Activated T-cell treated with anti-CD3 and anti-CD28 coated beads for 4 hours (primary cell): ENCODE data around the gene ATP6V0A4.
"Not testable (repeated sequence)": the region's sequence is repeated elsewhere in the genome, so short reads cannot be mapped to it uniquely, and the experiment has no call there.

ENCODE experiments used
- DNase-seq: peaks from one replicate; pipeline ENCODE4 v3.0.0-alpha.2; 2020

ATP6V0A4 gene

GRCh38 chr7:138801256-138801655, 3.3 kb upstream of the ATP6V0A4 start:
- DNase-seq, result no peak

GRCh38 chr7:138799336-138800000, 1.5 kb upstream of the ATP6V0A4 start:
- no peak for DNase-seq

GRCh38 chr7:138798836-138799235, 840 bp upstream of the ATP6V0A4 start:
- no peak for DNase-seq

DNA sequence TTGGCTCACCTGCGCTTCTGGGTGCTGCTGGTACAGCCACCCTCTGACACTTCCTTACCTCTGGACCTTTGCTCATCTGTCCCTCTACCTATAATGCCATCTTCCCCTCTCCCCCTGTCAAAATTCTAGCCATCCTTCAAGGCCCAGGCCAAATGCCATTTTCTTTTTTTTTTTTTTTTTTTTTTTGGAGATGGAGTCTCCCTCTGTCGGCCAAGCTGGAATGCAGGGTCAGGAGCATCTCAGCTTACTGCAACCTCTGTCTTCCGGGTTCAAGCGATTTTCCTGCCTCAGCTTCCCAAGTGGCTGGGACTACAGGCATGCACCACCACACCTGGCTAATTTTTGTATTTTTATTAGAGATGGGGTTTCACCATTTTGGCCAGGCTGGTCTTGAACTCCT, 950 bp downstream of the ATP6V0A4 start:
- DNase-seq, result not testable (repeated sequence)

- no peak for DNase-seq
These were observed 1.9 kb downstream of the ATP6V0A4 start for GRCh38 chr7:138796038-138796615.

GRCh38 chr7:138785587-138786437, 12.2 kb downstream of the ATP6V0A4 start:
- DNase-seq, result no peak

DNA sequence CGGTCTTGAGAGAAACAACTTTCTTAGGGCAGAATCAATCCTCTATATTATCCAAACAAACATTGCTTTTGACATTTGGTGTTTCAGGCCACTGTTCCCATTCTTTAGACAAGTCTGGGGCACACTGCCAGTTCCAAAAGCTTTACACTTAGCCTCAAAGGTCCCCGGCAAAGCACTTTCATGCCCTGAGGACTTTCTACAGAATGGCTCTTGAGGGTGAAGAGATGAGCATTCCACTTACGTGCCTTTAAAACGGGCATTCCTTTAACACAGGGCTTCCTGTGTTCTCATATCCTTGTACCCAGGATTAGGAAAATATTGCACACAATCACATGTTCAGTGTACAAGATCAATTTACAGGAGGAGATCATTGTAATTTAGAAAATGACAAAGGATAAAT, 13.3 kb downstream of the ATP6V0A4 start:
- no peak for DNase-seq

DNA sequence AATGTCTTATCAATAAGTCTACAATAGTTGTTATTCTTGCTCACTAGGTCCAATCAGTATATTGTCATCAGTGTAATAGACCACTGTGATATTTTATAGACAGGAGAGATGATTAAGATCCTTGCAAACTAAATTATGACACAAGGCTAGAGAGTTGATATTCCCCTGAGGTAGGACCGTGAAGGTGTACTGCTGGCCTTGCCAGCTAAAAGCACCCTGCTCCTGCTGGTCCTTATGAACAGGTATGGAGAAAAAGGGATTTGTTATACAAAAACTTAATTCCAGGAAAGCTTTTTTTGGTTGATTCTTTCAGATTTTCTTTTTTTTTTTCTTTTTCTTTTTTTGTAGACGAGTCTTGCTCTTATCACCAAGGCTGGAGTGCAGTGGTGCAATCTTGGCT, 17.0 kb downstream of the ATP6V0A4 start:
- DNase-seq, result no peak

DNA sequence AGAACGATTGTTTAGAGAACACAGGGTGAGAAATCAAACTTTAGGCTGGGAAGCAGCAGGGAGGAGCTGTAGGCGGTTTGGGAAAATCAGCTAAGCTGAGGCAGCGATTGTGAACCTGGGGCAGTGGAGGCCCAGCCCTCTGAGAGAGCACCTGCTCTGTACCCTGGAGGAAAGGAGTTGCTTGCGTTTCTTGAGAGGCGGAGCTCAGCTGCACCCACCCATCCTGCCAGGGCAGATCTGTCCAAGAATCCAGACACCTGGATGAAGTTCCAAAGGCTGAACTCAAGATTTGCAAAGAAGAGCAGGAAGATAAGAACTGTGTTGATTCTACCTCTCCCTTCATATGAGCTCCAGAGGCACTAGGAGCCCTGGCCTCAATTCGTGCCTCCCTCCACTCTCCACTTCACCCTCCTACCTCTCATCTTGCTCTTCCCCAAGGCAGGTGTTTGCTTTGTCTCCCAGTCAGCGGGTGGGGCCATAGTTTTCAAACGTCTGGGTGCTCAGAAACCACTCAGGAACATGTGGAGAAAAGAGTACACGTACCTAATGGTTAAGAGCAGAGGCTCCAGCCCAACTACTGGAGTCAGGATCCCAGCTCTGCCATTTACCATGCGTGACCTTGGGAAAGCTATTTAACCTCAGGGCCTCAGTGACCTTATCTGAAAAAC, 21.7 kb downstream of the ATP6V0A4 start:
- DNase-seq, result no peak

DNA sequence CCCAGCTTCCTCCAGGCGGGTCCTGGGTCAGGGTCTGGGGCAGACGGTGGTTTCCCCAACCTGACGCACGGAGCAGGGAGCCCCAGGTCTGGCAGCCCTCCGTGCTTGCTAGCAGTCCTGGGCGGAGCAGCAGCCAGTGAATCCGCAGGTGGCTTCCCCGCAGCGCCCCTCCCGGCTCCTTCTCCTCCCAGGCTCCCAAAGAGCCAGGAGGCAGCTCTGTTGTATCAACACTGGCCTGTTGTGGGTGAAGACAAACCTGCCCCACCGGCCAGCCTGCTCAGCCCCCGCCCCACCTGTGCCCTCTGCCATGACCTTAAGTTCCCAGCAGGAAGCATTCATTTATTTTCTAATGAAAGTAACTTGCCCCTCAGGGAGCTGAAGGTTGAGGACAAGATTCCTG, 24.2 kb downstream of the ATP6V0A4 start:
- DNase-seq, result no peak

- DNase-seq, result no peak
These were observed 24.8 kb downstream of the ATP6V0A4 start for GRCh38 chr7:138773176-138773575.

DNA sequence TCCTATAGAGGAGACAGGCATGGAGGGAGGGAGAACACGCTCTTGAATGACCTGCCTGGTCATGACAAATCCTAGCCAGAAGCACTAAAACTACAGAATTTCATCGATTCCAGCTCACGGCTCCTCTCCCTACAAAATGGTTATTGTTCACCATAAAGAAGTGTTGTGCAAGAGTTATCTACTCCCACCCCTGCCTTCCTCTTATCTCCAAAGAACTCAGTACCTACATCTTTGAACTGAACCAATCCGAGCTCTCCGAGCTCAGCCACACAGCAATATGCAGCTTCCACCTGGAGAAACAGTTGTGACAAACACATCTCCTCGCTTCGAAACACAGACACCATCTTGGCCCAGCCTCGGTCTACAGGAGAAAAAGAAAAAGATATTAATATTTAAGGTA, 27.1 kb downstream of the ATP6V0A4 start:
- DNase-seq, result no peak

- DNase-seq, result no peak
These were observed 29.8 kb downstream of the ATP6V0A4 start for GRCh38 chr7:138768241-138768640.

GRCh38 chr7:138756591-138757242, 41.3 kb downstream of the ATP6V0A4 start:
- no peak for DNase-seq

GRCh38 chr7:138755842-138756590, 42.0 kb downstream of the ATP6V0A4 start:
- DNase-seq, result no peak

DNA sequence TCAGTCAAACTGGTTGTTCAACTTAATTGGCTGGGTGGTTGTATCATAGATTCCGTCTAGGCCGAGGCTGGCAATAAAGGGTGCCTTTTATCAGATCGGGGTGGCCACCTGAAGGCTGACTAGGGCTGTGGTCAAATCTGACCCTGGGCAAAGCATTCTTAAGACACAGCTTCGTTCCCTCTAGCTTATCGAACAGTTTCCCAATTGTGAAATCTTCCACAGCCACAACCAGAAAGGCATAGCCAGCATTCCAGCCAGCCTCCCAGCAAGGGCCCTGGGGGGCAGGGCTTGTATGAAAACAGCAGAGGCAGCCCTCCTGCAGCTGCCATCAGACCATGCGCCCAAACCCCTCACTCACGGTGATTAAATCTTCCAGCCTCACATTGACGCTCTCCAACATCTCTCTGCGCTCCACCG, 42.7 kb downstream of the ATP6V0A4 start:
- no peak for DNase-seq

- DNase-seq, result no peak
These were observed 44.4 kb downstream of the ATP6V0A4 start for GRCh38 chr7:138753610-138754009.

DNA sequence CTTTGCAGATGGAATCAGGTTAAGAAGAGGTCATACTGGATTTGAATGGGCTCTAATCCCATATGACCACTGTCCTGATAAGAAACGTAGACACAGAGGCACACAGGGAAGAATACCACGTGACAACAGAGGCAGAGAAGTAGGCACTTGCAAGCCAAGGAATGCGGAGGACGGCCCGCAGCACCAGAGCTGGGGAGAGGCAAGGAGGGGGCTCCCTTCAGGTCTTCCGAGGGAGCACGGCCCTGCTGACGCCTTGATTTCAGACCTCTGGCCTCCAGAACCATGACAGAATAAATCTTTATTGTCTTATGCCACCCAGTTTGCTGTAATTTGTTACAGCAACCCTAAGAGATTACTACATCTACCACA, 44.9 kb downstream of the ATP6V0A4 start:
- no peak for DNase-seq

DNA sequence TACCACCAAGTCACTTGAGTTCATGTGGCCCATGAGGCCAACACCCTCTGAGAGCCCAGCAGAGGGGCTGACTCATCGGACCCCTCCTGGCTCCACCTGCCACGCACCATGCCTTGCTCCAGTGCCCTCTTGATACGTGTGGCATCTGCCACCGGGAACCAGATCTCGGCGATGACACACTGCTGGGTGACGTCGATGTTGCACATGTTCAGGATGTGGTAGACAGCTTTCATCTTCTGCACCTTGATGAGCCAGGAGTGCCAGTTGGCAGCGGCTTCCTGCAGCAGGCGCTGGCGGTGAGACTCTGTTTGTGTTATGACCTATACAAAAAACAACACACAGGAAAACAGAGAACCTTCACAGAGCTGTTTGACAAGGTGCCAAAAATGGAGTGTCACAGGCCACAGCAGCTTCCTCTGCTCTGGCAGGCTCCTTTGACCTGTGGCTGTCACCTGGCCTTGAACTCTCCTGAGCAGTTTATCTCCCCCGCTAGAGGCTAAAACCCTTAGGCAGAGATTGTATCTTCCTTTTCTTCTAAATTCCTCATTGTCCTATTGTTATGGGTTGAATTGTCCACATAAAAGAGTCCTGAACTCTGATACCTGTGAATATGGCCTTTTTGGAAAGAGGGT, 45.4 kb downstream of the ATP6V0A4 start:
- DNase-seq, result peak; percentile 87

- DNase-seq, result no peak
These were observed 47.0 kb downstream of the ATP6V0A4 start for GRCh38 chr7:138750901-138751464.

GRCh38 chr7:138750473-138750872, 47.5 kb downstream of the ATP6V0A4 start:
- no peak for DNase-seq
